ENCODE measurements around the gene OCLN. TPM values are rescaled to one million over a fixed set of nuclear protein-coding genes. Genes with fewer than 3 reads are reported as not detected.
"Not testable (repeated sequence)": the region's sequence is repeated elsewhere in the genome, so short reads cannot be mapped to it uniquely, and the experiment has no call there.

OCLN gene
- total and polyA plus RNA-seq, 2 experiments from 2014 or later, result 14.3 to 61.6 TPM

GRCh38 chr5:69454460-69455249 lies 37.9 kb upstream of the OCLN start (continued):
- no peak for TF ChIP-seq ZNF462 (CRISPR knock-in tag; IDR thresholded peaks at IDR 0.05)

GRCh38 chr5:69455428-69455988 lies 37.1 kb upstream of the OCLN start:
- H3K9me3 Mint-ChIP-seq; H2AFZ ChIP-seq; H3K27me3 ChIP-seq (ENCODE audit: insufficient read depth); H3K4me1 ChIP-seq (ENCODE audit: insufficient read depth); H3K4me3 ChIP-seq; H3K27me3 Mint-ChIP-seq (ENCODE audit: insufficient read depth, low read depth, poor library complexity); H3K9me2 ChIP-seq (ENCODE audit: insufficient read depth); H3F3A ChIP-seq (replicated peaks; ENCODE audit: low read depth); H3K36me3 ChIP-seq (ENCODE audit: insufficient read depth); H3K36me3 Mint-ChIP-seq (ENCODE audit: low read depth); H3K27ac ChIP-seq (ENCODE audit: low read depth); H3K27ac Mint-ChIP-seq; H3K4me2 ChIP-seq; H3K4me3 Mint-ChIP-seq; DNase-seq (ENCODE audit: low spot score); H4K20me1 ChIP-seq (replicated peaks; ENCODE audit: insufficient read depth); H3K4me1 Mint-ChIP-seq; H3K79me2 ChIP-seq (replicated peaks; ENCODE audit: insufficient read depth); ATAC-seq: not testable (repeated sequence)

- Mint-ChIP-seq H3K4me1 (no peaks in the 10 kb centered on the region), H3K4me3 (no peak overlapping the region), H3K36me3 (ENCODE audit: low read depth) (no peaks in the 10 kb centered on the region), H3K27me3 (ENCODE audit: insufficient read depth, low read depth, poor library complexity) (peaks cover 2% of the 10 kb centered on the region), H3K27ac (no peak overlapping the region), H3K9me3 (peaks cover 3% of the 10 kb centered on the region; the same call in 2 of the 3 replicates)
- H3K27me3 ChIP-seq (ENCODE audit: insufficient read depth), result no peaks in the 10 kb centered on the region
- H2AFZ ChIP-seq, result no peak overlapping the region
- no peaks in the 10 kb centered on the region for H4K20me1 ChIP-seq (replicated peaks; ENCODE audit: insufficient read depth)
- H3K36me3 ChIP-seq (ENCODE audit: insufficient read depth), result no peaks in the 10 kb centered on the region
- no peaks in the 10 kb centered on the region for H3F3A ChIP-seq (replicated peaks; ENCODE audit: low read depth)
- no peaks in the 10 kb centered on the region for H3K9me2 ChIP-seq (ENCODE audit: insufficient read depth)
- no peaks in the 10 kb centered on the region for H3K4me1 ChIP-seq (ENCODE audit: insufficient read depth)
- H3K27ac ChIP-seq (ENCODE audit: low read depth), result no peak overlapping the region
- H3K4me2 ChIP-seq, result no peak overlapping the region
- DNase-seq (ENCODE audit: low spot score) (no peak), ATAC-seq (no peak)
- no peak overlapping the region for H3K4me3 ChIP-seq
- H3K79me2 ChIP-seq (replicated peaks; ENCODE audit: insufficient read depth), result no peaks in the 10 kb centered on the region
- TF ChIP-seq CREB1 (CRISPR knock-in tag; IDR thresholded peaks at IDR 0.05; ENCODE audit: low read depth) (no peak), NANOG (IDR thresholded peaks at IDR 0.05; ENCODE audit: borderline replicate concordance) (no peak), CTCF (conservative IDR thresholded peaks at IDR 0.05; ENCODE audit: low read depth in 2 of 2) (no peak), JUNB (IDR thresholded peaks at IDR 0.05; ENCODE audit: unreplicated experiment) (no peak), EZH2 (IDR thresholded peaks at IDR 0.05; ENCODE audit: low read depth, unreplicated experiment) (no peak), EZH2phosphoT487 (IDR thresholded peaks at IDR 0.05; ENCODE audit: unreplicated experiment) (no peak)
Observed at GRCh38 chr5:69462170-69462569, 30.4 kb upstream of the OCLN start.

Measured in GM23338 (cell line).